GM19372 (cell line): Measurements from ENCODE around the gene TBC1D21.

Experiments
- ATAC-seq: cut with Tn5 transposase; IDR thresholded peaks from one replicate; pipeline ENCODE4 v1.9.1; 2021; ENCODE audit warnings: mild to moderate bottlenecking, low read depth, moderate library complexity; ENCODE audit not compliant: unreplicated experiment

Gene TBC1D21

GRCh38 chr15:73907035-73907408 is 33.7 kb downstream of the TBC1D21 start:
- no peak for ATAC-seq

DNA sequence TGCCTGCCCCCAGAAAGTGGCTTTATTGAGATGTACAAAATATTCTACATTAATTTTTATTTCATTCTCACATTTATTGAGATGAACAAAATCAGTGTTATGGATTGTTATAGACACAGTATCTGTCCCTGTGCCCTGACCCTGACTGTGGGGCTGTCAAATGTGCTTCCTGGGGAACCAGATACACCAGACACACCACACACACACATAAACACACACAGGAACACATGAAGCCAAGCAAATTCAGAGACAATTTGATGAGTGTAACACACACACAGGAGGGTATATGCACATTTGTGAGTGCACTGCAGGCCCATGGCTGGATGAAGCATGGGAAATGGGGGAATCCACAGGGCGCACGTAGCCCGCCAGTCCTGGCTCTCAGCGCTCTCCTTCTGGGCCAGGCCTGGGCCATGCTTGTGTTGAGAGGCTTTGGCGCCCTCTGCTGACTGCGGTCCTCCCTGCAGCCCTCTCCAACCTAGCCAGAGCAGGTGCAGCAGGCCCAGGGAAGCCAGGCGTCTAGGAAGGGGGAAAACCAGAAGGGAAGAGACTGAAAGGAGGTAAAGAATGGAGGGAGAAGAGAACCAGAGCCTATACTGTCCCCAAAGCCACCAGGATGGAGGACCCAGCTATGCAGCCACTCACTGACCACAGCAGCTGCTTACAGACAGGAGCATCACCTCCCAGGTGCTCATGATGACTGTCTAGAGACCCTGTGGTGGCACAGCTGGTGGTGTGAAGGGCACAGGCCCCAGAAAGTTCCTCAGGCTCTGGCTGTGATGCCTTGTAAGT is 34.9 kb downstream of the TBC1D21 start:
- ATAC-seq, result no peak

DNA sequence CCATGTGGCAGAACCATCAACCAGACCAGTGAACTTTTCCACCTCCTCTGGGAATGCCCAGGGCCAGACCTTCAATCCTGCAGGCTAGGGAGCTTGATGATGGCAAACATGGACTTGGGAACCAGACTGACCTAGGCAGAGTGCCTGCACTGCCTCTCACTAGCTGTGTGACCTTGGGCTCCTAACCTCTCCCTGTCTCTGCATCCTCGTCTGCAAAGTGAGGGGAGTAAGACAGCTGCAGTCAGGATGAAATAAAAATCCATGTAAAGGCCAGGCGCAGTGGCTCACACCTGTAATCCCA is 35.4 kb downstream of the TBC1D21 start:
- no peak for ATAC-seq

- ATAC-seq, result no peak
Observed at GRCh38 chr15:73909651-73910050, 36.3 kb downstream of the TBC1D21 start.

DNA sequence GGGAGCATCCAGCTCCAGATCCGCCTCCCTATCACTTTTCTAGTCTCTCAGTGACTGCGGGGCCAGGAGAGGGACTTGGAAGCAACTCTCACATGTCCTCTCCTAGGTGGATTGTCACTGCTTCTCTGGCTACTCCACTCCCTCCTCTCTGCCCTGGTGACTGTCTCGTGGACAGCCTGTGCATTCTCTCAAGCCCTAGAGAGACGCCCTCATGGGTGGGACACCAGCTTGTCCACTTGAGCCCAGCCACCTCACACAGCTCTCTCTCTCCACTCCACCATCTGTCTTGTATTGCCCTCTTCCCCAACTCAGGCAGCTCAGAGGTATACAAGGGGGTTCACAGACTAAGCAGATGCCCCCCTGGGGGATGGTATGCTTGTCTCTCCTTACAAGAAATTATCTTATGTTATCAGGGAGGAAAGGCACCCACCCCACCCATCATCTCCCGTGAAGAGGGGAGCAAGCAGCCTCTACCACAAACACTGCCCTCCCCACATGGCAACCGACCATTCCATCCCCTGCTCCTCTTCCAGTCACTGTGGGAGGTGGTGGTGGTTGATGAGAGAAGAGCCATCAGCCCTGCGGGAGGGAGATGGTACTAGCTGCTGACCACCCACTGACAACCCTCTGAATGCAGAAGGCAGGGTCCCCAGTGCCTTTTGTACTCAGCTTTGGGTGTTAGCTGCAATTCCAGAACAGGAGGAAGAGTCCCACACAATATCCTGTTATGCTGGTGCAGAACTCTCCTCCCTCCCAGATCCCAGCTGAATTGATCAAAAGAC is 37.3 kb downstream of the TBC1D21 start:
- ATAC-seq, result no peak

DNA sequence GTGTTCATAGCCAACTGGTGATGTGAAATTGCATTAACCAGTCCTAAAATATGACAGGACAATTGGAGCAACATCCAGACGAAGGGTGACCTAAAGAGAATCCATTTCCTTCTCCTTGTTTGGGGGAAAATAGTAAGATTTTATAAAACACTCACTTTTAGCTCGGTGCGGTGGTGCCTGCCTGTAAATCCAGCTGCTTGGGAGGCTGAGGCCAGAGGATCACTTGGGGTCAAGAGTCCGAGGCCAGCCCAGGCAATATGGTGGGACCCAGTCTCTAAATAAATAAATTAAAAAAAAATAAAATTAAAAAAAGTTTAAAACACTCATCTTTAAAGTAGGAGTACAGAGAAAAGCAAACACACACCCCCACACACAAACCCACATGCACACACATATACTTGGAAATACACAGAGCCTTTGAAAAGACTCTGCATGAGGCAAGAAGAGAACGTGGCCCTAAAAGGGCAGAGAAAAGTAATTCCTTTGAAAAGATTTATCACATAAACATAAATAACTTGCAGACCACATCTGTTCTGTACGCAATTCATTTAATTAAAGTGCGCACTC is 38.7 kb downstream of the TBC1D21 start:
- no peak for ATAC-seq

DNA sequence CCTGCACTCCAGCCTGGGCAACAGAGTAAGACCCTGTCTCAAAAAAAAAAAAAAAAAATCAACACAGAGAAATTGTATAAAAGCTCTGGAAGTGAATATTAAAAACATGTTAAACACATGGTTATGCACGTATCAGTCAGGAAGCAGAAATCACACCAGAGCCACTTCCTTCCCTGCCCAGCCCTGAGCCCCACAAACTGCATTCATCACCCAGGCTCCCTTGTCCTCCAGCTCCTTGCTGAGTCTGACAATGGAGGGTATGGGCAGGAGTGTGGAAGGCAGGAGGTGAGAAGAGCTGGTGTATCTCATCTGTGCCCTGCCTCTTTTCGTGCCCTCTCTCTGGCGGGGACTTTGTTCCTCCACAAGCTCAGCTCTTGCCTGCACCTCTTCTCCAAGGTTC is 40.8 kb downstream of the TBC1D21 start:
- ATAC-seq, result no peak

- no peak for ATAC-seq
Observed at GRCh38 chr15:73915082-73915481, 41.7 kb downstream of the TBC1D21 start.

DNA sequence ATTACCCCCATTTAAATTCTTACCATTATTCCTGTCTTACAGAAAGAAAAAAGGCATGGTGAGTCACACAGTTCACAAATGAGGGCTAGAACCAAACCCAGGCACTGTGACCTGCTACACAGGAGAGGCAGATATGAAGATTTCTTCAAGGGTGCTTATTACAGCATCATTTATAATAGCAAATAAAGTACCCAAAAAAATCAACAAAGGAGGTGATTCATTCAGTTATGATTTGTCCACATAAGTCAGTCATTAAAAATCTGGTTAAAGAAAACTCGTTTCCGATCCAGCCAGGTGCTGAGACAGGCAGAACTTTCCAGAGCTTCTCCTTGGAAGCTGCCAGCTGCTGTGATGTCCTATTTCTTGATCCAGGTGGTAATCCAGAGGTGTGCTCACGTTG is 45.4 kb downstream of the TBC1D21 start:
- ATAC-seq, result no peak

DNA sequence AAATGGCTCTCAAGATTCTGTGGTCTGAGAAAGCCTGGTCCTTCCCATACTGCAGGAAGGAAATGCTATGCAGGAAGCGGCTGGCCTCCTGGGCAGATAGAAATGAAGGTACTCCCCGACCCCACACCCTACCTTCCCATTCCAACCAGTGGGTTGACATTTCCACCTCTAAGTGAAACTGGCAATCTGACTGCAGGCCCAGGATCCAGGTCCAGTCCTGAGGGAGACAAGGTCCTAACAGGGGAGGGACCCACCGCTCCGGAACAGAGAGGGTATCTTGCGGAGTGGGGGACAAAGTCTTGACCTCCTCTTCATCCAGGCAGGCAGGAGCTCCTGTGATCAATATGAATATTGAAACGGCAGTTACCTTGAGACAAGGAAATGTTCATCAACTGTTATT is 46.3 kb downstream of the TBC1D21 start:
- ATAC-seq, result no peak

DNA sequence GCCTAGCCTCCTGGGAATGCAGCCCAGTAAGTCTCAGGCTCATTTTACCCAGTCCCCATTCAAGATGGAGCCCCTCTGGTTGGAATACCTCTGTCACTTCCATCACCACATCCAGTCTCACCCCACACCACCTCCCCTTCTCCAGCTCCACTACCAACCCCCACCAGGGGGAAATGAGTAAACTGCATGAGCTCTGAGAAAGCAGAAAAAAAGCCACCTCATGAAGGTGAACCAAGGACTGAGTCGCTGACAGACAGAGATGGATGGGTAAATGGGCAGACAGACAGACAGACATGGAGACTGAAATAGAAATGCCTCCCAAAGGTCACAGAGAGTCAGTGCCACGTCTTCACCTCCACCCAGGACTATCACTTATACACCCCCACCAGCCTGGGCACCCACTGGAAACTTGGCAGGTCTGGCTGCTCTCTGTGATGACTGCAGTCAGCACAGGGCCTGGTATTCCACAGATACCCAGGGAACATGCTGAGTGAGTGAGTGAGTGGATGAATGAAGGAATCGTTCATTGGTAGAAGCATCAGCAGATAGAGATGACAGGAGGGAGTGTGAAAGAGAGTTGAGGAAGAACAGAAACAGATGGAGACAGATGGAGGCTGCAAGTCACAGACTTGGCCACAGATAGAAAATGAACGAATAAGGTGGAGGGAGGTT is 48.0 kb downstream of the TBC1D21 start:
- no peak for ATAC-seq

- no peak for ATAC-seq
Observed at GRCh38 chr15:73922186-73923151, 49.1 kb downstream of the TBC1D21 start.

DNA sequence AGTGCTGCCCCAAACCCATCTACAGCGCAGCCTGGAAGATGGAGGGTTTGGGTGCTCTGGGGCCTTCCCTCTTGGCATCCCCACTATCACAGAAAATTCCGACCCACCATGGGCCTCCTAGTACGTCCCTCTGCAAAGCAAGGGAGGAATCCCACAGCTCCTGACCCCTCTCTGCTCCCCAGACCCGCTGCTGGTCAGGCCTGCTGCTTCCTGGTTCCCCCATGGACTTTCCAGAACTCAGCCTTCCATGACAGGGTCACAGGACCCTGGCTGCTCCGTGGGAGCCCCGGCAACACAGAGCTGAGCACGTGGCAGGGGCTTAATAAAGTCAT is 49.8 kb downstream of the TBC1D21 start:
- no peak for ATAC-seq

GRCh38 chr15:73923488-73924164 is 50.3 kb downstream of the TBC1D21 start:
- no peak for ATAC-seq

DNA sequence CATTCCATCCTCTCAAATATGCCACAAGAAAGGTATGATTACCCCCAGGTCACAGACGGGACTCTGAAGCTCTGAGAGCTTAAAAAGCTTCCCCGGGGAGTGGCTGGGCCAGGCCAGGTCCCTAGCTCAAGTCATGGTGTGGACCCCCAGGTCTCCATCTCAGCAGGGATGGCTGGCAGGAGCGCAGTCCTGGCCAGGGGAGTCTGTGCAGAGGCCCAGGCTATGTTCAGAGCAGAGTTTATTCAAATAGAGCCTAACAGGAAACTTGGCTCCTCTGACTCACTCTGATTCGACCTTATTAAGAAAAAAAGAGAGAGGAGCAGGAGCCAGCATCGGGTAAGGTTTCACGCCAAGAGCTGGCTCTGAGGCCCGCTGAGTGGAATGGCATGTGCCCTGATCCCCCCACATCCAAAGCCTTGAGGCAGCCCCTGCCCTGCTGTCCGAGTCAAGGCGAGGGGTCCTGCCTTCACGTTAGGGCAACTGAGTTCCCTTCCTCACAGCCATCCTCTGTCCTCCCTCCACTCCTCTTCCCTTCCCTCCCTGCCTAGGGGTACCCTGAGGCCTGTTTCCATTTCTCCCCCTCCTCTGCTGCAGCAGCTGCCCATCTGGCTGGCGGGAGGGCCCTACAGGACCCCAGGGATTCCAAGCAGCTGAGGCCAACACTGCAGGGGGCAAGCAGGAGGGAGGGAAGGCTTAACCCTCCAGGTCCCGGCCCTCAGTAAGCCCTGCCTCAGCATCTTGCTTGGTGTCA is 51.0 kb downstream of the TBC1D21 start:
- ATAC-seq, result no peak

DNA sequence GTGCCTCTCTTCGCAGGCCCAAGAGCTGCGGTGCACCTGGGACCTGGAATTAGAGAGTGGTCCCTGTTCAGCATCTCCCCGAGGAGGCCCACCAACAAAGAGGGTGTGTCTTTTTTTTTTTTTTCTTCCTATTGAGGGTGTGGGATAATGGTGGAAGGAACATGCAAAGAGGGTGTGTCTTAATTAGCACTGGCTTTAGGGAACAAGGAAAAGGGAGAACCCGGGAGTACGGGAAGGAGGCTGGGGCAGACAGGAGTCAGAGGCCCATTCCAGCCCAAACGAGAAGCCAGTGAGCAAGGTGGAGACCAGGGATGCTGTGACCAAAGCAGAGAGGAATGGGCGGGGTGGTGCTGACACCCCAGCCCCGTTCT is 52.5 kb downstream of the TBC1D21 start:
- no peak for ATAC-seq

DNA sequence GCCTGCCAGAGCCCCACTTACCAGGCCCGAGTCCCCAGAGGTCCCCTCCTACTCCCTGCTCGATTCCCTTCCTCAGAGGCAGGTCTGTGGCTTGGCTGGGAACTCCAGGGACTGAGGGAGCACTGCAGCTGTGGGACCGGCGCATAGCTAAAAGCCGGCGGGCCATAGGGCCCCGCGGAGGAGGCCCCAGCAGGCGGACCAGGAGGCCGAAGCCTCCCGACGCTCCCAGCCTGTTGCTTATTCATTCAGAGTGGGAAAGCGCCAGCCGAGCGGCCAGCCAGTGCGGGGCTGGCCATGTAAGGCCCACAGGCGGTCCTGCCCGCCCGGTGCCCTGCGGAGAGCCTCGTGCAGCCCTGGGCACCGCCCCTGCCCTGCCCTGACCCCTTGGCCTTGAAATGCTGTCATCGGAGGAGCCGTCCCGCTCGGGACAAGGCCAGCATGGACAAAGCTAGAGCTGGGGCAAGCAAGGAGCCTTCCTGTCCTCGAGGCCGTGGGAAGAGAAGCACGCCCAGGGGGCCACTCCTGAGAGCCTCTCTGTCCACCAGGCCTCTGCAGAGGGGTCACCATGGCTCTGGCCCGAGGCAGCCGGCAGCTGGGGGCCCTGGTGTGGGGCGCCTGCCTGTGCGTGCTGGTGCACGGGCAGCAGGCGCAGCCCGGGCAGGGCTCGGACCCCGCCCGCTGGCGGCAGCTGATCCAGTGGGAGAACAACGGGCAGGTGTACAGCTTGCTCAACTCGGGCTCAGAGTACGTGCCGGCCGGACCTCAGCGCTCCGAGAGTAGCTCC is 53.0 kb downstream of the TBC1D21 start, which contains the start of gene LOXL1:
TSS of gene LOXL1 (plus strand) at position 244 of the 784 bp plus-strand sequence. CDS start at position 566, 322 bp downstream.
- no peak for ATAC-seq

- no peak for ATAC-seq
Observed at GRCh38 chr15:73927003-73927475, 53.7 kb downstream of the TBC1D21 start.
